Astrocyte (in vitro differentiated cells and primary cell): ENCODE data around the gene CHMP1A. TPM values are rescaled to one million over a fixed set of nuclear protein-coding genes. Genes with fewer than 3 reads are reported as not detected.

Experiments
- DNase-seq: peaks from one replicate; pipeline ENCODE4 v3.0.0-alpha.2; 2010; ENCODE audit warnings: low read depth
- FAIRE-seq: peaks from 2 replicates; lab custom pipeline; 2011; peaks lifted over from hg19 to GRCh38; lab: Jason Lieb, UNC
- H2AFZ ChIP-seq: 2 replicates; pipeline ENCODE4 v1.6.0; 2012; ENCODE audit warnings: low read depth, low read length, inconsistent platforms
- H3K27ac ChIP-seq: 2 replicates; pipeline ENCODE4 v1.5.1; 2011; ENCODE audit warnings: low read depth, low read length, inconsistent platforms
- H3K27me3 ChIP-seq: 2 replicates; pipeline ENCODE4 v1.6.0; 2011; ENCODE audit warnings: low read length, inconsistent platforms; ENCODE audit not compliant: insufficient read depth
- H3K36me3 ChIP-seq: 2 replicates; pipeline ENCODE4 v1.5.1; 2011; ENCODE audit warnings: low read length, inconsistent platforms; ENCODE audit not compliant: insufficient read depth
- H3K4me1 ChIP-seq: 2 replicates; pipeline ENCODE4 v1.5.1; 2011; ENCODE audit warnings: low read length, inconsistent platforms; ENCODE audit not compliant: insufficient read depth
- H3K4me2 ChIP-seq: 2 replicates; pipeline ENCODE4 v1.6.0; 2012; ENCODE audit warnings: low read length, inconsistent platforms
- H3K4me3 ChIP-seq: 2 replicates; pipeline ENCODE4 v1.5.1; 2011; ENCODE audit warnings: low read depth, mild to moderate bottlenecking, low read length, inconsistent platforms; ENCODE audit not compliant: insufficient read depth
- H3K79me2 ChIP-seq: 2 replicates; pipeline ENCODE4 v1.6.0; 2012; ENCODE audit warnings: mild to moderate bottlenecking, low read length, inconsistent platforms; ENCODE audit not compliant: insufficient read depth
- H3K9ac ChIP-seq: 2 replicates; pipeline ENCODE4 v1.6.0; 2012; ENCODE audit warnings: mild to moderate bottlenecking, low read length, inconsistent platforms
- H3K9me3 ChIP-seq: 2 replicates; pipeline ENCODE4 v1.5.1; 2012; ENCODE audit warnings: low read depth, mild to moderate bottlenecking, low read length, inconsistent platforms; ENCODE audit not compliant: insufficient read depth
- H4K20me1 ChIP-seq: 2 replicates; pipeline ENCODE4 v1.6.0; 2012; ENCODE audit warnings: low read length, inconsistent platforms; ENCODE audit not compliant: insufficient read depth
- H3K27ac Mint-ChIP-seq: one replicate; pipeline ENCODE4 v1.8.0; 2021; ENCODE audit warnings: mild to moderate bottlenecking, mixed read lengths; ENCODE audit not compliant: unreplicated experiment
- H3K27me3 Mint-ChIP-seq: one replicate; pipeline ENCODE4 v1.8.0; 2021; ENCODE audit warnings: low read depth, mixed read lengths; ENCODE audit not compliant: unreplicated experiment
- H3K36me3 Mint-ChIP-seq: one replicate; pipeline ENCODE4 v1.8.0; 2021; ENCODE audit warnings: low read depth, mixed read lengths; ENCODE audit not compliant: unreplicated experiment
- H3K4me1 Mint-ChIP-seq: one replicate; pipeline ENCODE4 v1.8.0; 2021; ENCODE audit warnings: low read depth, mixed read lengths; ENCODE audit not compliant: unreplicated experiment
- H3K4me3 Mint-ChIP-seq: one replicate; pipeline ENCODE4 v1.8.0; 2021; ENCODE audit warnings: mild to moderate bottlenecking, moderate library complexity, mixed read lengths; ENCODE audit not compliant: unreplicated experiment
- H3K9me3 Mint-ChIP-seq: one replicate; pipeline ENCODE4 v1.8.0; 2021; ENCODE audit warnings: mild to moderate bottlenecking, mixed read lengths; ENCODE audit not compliant: unreplicated experiment
- CTCF ChIP-seq: IDR thresholded peaks from 2 replicates; pipeline ENCODE4 v1.5.1; 2011; ENCODE audit warnings: low read depth, mild to moderate bottlenecking, inconsistent platforms, low read length, moderate library complexity; ENCODE audit not compliant: insufficient read depth
- EZH2 ChIP-seq: IDR thresholded peaks from 2 replicates; pipeline ENCODE4 v1.6.1; 2012; ENCODE audit warnings: mild to moderate bottlenecking, low read length, inconsistent platforms; ENCODE audit not compliant: insufficient read depth
- total RNA-seq: library from RNA; stranded (reverse); gene quantifications from 2 replicates; pipeline ENCODE4 v1.2.1, GENCODE V29; 2021

The CHMP1A gene
- total RNA-seq, 1 donor from 2014 or later = 85.7 TPM

DNA sequence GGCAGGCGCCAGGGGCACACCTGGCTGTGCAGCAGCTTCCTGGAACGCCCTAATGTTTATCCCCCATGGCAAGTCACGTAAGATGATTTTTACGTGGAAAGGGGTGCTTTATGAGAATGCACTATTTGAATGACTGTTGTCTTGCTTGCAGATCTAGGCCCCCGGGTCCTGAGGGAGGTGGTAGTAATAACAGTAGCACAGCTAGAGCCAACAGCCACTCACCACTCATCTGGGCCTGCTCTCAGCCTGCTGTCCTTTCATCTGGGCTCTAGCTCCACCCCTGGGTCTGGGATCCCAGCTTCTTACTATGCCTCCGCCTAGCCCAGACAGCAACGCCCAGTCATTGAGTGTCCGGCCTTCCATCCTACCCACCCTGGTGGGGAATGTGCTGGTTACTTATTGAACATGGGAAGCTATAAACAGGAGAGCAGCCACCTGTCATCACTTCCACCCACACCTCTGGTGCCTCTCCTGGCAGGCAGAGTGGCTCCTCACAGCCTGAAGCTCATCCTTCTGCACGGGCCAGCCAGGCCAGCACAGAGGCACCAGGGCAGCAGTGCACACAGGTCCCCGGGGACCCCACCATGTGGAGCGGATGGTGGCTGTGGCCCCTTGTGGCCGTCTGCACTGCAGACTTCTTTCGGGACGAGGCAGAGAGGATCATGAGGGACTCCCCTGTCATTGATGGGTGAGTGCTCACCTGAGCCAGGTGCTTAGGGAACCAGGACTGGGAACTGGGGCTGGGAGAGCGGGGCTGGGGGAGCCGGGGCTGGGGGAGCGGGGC, 27.5 kb downstream of the CHMP1A start:
- H3K4me1 ChIP-seq = peaks cover 12% of the 10 kb centered on the region
- no peak overlapping the region for H3K4me2 ChIP-seq
- H4K20me1 ChIP-seq = peaks cover 2% of the 10 kb centered on the region
- no peak overlapping the region for H3K9ac ChIP-seq
- peaks cover 29% of the 10 kb centered on the region for H3K27me3 Mint-ChIP-seq
- no peak for FAIRE-seq
- no peak for TF ChIP-seq EZH2
- TF ChIP-seq CTCF = no peak
- no peak overlapping the region for H3K4me3 Mint-ChIP-seq
- H2AFZ ChIP-seq = no peak overlapping the region
- no peaks in the 10 kb centered on the region for H3K9me3 ChIP-seq
- H3K4me3 ChIP-seq = no peak overlapping the region
- H3K79me2 ChIP-seq = no peaks in the 10 kb centered on the region
- no peaks in the 10 kb centered on the region for H3K9me3 Mint-ChIP-seq
- H3K27ac ChIP-seq = no peak overlapping the region
- no peaks in the 10 kb centered on the region for H3K36me3 Mint-ChIP-seq
- H3K36me3 ChIP-seq = no peaks in the 10 kb centered on the region
- no peak overlapping the region for H3K27ac Mint-ChIP-seq
- peaks cover 4% of the 10 kb centered on the region for H3K27me3 ChIP-seq
- no peak for DNase-seq
- no peaks in the 10 kb centered on the region for H3K4me1 Mint-ChIP-seq

GRCh38 chr16:89624777-89625761, 32.4 kb downstream of the CHMP1A start:
- no peak overlapping the region for H3K27ac Mint-ChIP-seq
- Histone ChIP-seq H3K27ac (no peak overlapping the region), H3K9ac (no peak overlapping the region), H3K27me3 (peaks cover 23% of the 10 kb centered on the region), H3K9me3 (no peaks in the 10 kb centered on the region), H4K20me1 (no peaks in the 10 kb centered on the region), H3K36me3 (no peaks in the 10 kb centered on the region), H3K4me2 (no peak overlapping the region), H3K4me3 (no peak overlapping the region), H3K79me2 (no peaks in the 10 kb centered on the region), H2AFZ (no peak overlapping the region), H3K4me1 (peaks cover 6% of the 10 kb centered on the region)
- H3K9me3 Mint-ChIP-seq = no peaks in the 10 kb centered on the region
- DNase-seq = no peak
- H3K4me1 Mint-ChIP-seq = peaks cover 7% of the 10 kb centered on the region
- no peak for FAIRE-seq
- no peak overlapping the region for H3K4me3 Mint-ChIP-seq
- H3K36me3 Mint-ChIP-seq = no peaks in the 10 kb centered on the region
- TF ChIP-seq CTCF = no peak
- TF ChIP-seq EZH2 = no peak
- H3K27me3 Mint-ChIP-seq = peaks cover 25% of the 10 kb centered on the region
